Neural progenitor cell (in vitro differentiated cells): ENCODE results near the gene NEDD9. TPM values are rescaled to one million over a fixed set of nuclear protein-coding genes. Genes with fewer than 3 reads are reported as not detected.

Experiments used
- DNase-seq: peaks from one replicate; pipeline ENCODE4 v3.0.0-alpha.2; 2016; ENCODE audit warnings: low spot score
- H2AFZ ChIP-seq: fragments of 200-600 bp; sonication (generic); replicated peaks from 2 replicates; pipeline ENCODE4 v1.6.1; 2016; ENCODE audit warnings: antibody characterized with exemption
- H3F3A ChIP-seq: fragments of 200-600 bp; sonication (generic); 2 replicates; pipeline ENCODE4 v1.6.1; 2016; ENCODE audit warnings: antibody characterized with exemption, low read depth
- H3K27ac ChIP-seq: fragments of 200-600 bp; sonication (generic); 2 replicates; pipeline ENCODE4 v1.5.1; 2016; ENCODE audit warnings: mild to moderate bottlenecking
- H3K27me3 ChIP-seq: fragments of 200-600 bp; sonication (generic); 2 replicates; pipeline ENCODE4 v1.6.1; 2016; ENCODE audit warnings: mild to moderate bottlenecking, moderate library complexity
- H3K36me3 ChIP-seq: fragments of 200-600 bp; sonication (generic); 2 replicates; pipeline ENCODE4 v1.5.1; 2016
- H3K4me1 ChIP-seq: fragments of 200-600 bp; sonication (generic); 2 replicates; pipeline ENCODE4 v1.6.1; 2016; ENCODE audit warnings: mixed run types
- H3K4me2 ChIP-seq: fragments of 200-600 bp; sonication (generic); 2 replicates; pipeline ENCODE4 v1.6.1; 2016
- H3K4me3 ChIP-seq: fragments of 200-600 bp; sonication (generic); 2 replicates; pipeline ENCODE4 v1.5.1; 2016
- H3K79me2 ChIP-seq: fragments of 200-600 bp; sonication (generic); 2 replicates; pipeline ENCODE4 v1.6.1; 2016; ENCODE audit warnings: low read depth
- H3K9ac ChIP-seq: fragments of 200-600 bp; sonication (generic); 2 replicates; pipeline ENCODE4 v1.6.1; 2016
- H3K9me3 ChIP-seq: fragments of 200-600 bp; sonication (generic); 2 replicates; pipeline ENCODE4 v1.5.1; 2016; ENCODE audit warnings: low read depth
- H4K20me1 ChIP-seq: fragments of 200-600 bp; sonication (generic); 2 replicates; pipeline ENCODE4 v1.6.1; 2016; ENCODE audit warnings: low read depth
- H3K27ac Mint-ChIP-seq: 3 replicates; pipeline ENCODE4 v1.8.0; 2021; ENCODE audit warnings: mixed read lengths
- H3K27me3 Mint-ChIP-seq: 2 replicates; pipeline ENCODE4 v1.8.0; 2022; ENCODE audit warnings: low read depth, mild to moderate bottlenecking, inconsistent platforms, moderate library complexity, mixed read lengths; ENCODE audit not compliant: insufficient read depth
- H3K36me3 Mint-ChIP-seq: 3 replicates; pipeline ENCODE4 v1.8.0; 2021; ENCODE audit warnings: mixed read lengths
- H3K4me1 Mint-ChIP-seq: 3 replicates; pipeline ENCODE4 v1.8.0; 2021; ENCODE audit warnings: mixed read lengths
- H3K4me3 Mint-ChIP-seq: 3 replicates; pipeline ENCODE4 v1.8.0; 2021; ENCODE audit warnings: mild to moderate bottlenecking, moderate library complexity, mixed read lengths
- H3K9me3 Mint-ChIP-seq: 3 replicates; pipeline ENCODE4 v1.8.0; 2020; ENCODE audit warnings: mixed read lengths
- EZH2 ChIP-seq: fragments of 200-600 bp; sonication (generic); IDR thresholded peaks from 2 replicates; pipeline ENCODE4 v1.6.1; 2017; ENCODE audit warnings: antibody characterized with exemption, mild to moderate bottlenecking, moderate library complexity
- EZH2phosphoT487 ChIP-seq: fragments of 200-600 bp; sonication (generic); IDR thresholded peaks from 2 replicates; pipeline ENCODE4 v1.6.1; 2017; ENCODE audit warnings: antibody characterized with exemption
- total RNA-seq: library from RNA; depleted of rRNA; stranded (reverse); fragments of >200 nt; gene quantifications from 2 replicates; pipeline ENCODE4 v1.2.3, GENCODE V29; 2015; ENCODE audit warnings: low replicate concordance
- TF ChIP-seq, protein P1 (sequence below): fragments of 200-600 bp; sonication (generic); IDR thresholded peaks from 2 replicates; pipeline ENCODE4 v1.5.1; 2017; ENCODE audit warnings: antibody characterized with exemption, mild to moderate bottlenecking

Gene NEDD9
- total RNA-seq, 1 donor from 2014 or later, result 4.9 TPM

DNA sequence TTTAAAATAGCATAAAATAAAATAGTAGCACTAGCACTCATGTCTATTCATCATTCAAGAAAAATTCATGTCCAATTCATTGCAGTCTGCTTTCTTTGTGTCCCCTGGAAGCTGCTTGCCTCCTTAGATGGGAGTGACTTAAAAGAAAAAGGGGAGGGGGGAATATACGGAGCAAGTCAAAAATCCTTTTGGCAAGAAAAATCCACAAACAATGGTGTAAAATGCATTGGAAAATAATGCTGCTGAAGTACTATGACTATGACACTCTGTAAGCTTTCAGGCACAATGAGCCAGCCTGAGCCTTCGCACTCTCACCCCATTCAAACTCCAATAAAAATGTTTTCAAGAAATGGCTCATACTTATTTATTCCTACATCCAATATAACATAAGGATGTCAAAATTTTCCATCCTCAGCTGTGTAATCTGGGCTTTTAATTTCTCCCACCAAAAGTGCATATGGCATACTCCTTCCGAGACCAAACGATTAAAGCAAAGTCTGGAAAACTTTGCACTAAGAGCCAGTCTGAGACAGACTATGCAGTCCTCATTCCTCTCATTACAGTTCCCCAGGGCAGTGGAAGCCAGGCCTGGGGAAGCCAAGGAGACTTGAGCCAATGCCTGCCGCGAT lies 790 bp downstream of the NEDD9 start:
- peak overlapping the region; percentile 1 for H3K27ac ChIP-seq
- peak overlapping the region; percentile 40 for H2AFZ ChIP-seq
- Mint-ChIP-seq H3K4me3 (peak overlapping the region; percentile 93), H3K36me3 (peaks cover 3% of the 10 kb centered on the region), H3K27ac (peak overlapping the region; percentile 99), H3K27me3 (peaks cover 14% of the 10 kb centered on the region), H3K9me3 (no peaks in the 10 kb centered on the region), H3K4me1 (peaks cover 69% of the 10 kb centered on the region)
- peaks cover 38% of the 10 kb centered on the region for H3F3A ChIP-seq
- H3K9me3 ChIP-seq, result no peaks in the 10 kb centered on the region
- H3K9ac ChIP-seq, result no peak overlapping the region
- no peak for TF ChIP-seq EZH2phosphoT487
- H3K36me3 ChIP-seq, result no peaks in the 10 kb centered on the region
- peaks cover 41% of the 10 kb centered on the region for H3K79me2 ChIP-seq
- H4K20me1 ChIP-seq, result no peaks in the 10 kb centered on the region
- peaks cover 50% of the 10 kb centered on the region for H3K4me1 ChIP-seq
- H3K4me3 ChIP-seq, result peak overlapping the region; percentile 67
- DNase-seq, result peak; percentile 75
- H3K4me2 ChIP-seq, result peak overlapping the region; percentile 90
- H3K27me3 ChIP-seq, result no peaks in the 10 kb centered on the region

DNA sequence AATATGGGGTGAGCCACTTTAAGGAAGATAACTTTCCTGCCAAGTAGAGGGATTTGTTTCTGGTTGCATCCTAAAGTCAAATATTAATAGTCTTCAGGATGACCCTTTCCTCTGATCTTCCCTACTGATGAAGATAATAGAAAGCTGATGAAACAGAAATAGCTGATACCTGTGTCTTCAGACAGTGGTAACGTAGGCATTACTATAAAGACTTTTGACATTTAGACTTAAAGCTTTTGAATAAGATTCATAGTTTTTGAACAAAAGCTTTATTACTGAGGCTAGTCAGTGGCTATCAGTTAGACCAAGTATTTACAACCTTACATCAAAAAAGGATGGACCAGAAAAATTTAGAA lies 1.4 kb downstream of the NEDD9 start:
- H3K9me3 Mint-ChIP-seq, result no peaks in the 10 kb centered on the region
- H3K9me3 ChIP-seq, result no peaks in the 10 kb centered on the region
- no peak overlapping the region for H3K9ac ChIP-seq
- H3K4me2 ChIP-seq, result peak overlapping the region; percentile 90
- H2AFZ ChIP-seq, result no peak overlapping the region
- H3K4me3 ChIP-seq, result peak overlapping the region; percentile 67
- H3K79me2 ChIP-seq, result peaks cover 44% of the 10 kb centered on the region
- no peaks in the 10 kb centered on the region for H4K20me1 ChIP-seq
- H3K27ac Mint-ChIP-seq, result no peak overlapping the region
- H3K4me1 ChIP-seq, result peaks cover 48% of the 10 kb centered on the region
- H3K36me3 Mint-ChIP-seq, result peaks cover 7% of the 10 kb centered on the region
- H3K27me3 Mint-ChIP-seq, result peaks cover 12% of the 10 kb centered on the region
- H3K4me1 Mint-ChIP-seq, result peaks cover 68% of the 10 kb centered on the region
- peaks cover 38% of the 10 kb centered on the region for H3F3A ChIP-seq
- no peak for DNase-seq
- H3K27ac ChIP-seq, result no peak overlapping the region
- TF ChIP-seq EZH2phosphoT487 (no peak), EZH2 (no peak)
- TF ChIP-seq, protein P1, sequence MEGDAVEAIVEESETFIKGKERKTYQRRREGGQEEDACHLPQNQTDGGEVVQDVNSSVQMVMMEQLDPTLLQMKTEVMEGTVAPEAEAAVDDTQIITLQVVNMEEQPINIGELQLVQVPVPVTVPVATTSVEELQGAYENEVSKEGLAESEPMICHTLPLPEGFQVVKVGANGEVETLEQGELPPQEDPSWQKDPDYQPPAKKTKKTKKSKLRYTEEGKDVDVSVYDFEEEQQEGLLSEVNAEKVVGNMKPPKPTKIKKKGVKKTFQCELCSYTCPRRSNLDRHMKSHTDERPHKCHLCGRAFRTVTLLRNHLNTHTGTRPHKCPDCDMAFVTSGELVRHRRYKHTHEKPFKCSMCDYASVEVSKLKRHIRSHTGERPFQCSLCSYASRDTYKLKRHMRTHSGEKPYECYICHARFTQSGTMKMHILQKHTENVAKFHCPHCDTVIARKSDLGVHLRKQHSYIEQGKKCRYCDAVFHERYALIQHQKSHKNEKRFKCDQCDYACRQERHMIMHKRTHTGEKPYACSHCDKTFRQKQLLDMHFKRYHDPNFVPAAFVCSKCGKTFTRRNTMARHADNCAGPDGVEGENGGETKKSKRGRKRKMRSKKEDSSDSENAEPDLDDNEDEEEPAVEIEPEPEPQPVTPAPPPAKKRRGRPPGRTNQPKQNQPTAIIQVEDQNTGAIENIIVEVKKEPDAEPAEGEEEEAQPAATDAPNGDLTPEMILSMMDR, result no peak
- peak overlapping the region; percentile 93 for H3K4me3 Mint-ChIP-seq
- no peaks in the 10 kb centered on the region for H3K27me3 ChIP-seq
- H3K36me3 ChIP-seq, result no peaks in the 10 kb centered on the region

DNA sequence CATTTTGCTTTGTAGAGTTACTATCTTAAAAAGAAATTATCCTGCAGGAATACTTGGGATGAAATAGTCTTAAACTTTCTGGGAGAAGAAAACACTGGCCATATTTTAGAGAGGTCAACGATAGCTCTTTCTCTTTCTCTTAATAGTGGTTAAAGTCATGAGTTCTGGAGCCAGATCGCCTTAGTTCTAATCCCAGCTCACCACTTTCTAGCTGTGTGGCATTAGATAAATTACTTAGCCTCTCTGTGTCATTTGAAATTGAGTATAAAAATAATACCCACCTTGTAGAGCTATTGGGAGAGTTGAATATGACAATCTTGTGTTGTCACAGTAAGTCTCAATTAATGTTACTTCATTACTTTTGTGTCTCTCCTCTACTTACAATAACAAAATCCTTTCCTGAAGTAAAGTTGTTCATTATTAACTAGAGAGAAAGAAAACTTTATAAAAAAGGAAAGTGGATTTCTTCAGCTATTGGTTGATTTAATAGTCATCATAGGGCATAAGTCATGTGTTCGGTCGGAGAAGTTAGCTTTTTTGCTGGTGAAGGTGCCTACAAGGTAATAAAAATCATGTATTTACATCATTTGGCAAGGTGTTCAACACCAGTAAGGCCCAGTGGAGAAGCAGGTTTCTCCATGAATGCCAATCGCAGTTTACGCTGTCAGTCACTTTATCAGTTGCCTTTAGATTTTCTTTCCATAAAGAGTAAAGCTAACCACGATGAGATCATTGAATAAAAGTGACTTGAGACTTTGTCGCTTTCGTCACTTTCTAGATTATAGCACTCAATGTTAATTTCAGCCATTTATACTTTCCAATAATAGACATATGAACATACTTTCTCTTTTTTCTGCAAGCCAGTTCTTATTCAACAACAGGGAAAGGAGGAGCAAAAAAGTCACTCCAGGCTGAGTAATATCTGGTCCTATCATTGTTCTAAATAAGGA lies 2.0 kb downstream of the NEDD9 start:
- Histone ChIP-seq H3K27ac (no peak overlapping the region), H3K4me1 (peaks cover 48% of the 10 kb centered on the region), H3K9me3 (no peaks in the 10 kb centered on the region), H3F3A (peaks cover 38% of the 10 kb centered on the region), H3K9ac (no peak overlapping the region), H3K27me3 (no peaks in the 10 kb centered on the region), H3K4me3 (peak overlapping the region; percentile 67), H3K36me3 (no peaks in the 10 kb centered on the region), H3K4me2 (peak overlapping the region; percentile 90), H4K20me1 (no peaks in the 10 kb centered on the region), H2AFZ (no peak overlapping the region), H3K79me2 (peaks cover 44% of the 10 kb centered on the region)
- peaks cover 11% of the 10 kb centered on the region for H3K36me3 Mint-ChIP-seq
- DNase-seq, result no peak
- H3K27ac Mint-ChIP-seq, result peak overlapping the region; percentile 2
- peaks cover 65% of the 10 kb centered on the region for H3K4me1 Mint-ChIP-seq
- H3K27me3 Mint-ChIP-seq, result peaks cover 10% of the 10 kb centered on the region
- H3K9me3 Mint-ChIP-seq, result peaks cover 3% of the 10 kb centered on the region
- TF ChIP-seq EZH2 (no peak), EZH2phosphoT487 (no peak)
- TF ChIP-seq, protein P1, result no peak
- H3K4me3 Mint-ChIP-seq, result peak overlapping the region; percentile 93
